ENCODE measurements around the gene MEIS1.

DNA sequence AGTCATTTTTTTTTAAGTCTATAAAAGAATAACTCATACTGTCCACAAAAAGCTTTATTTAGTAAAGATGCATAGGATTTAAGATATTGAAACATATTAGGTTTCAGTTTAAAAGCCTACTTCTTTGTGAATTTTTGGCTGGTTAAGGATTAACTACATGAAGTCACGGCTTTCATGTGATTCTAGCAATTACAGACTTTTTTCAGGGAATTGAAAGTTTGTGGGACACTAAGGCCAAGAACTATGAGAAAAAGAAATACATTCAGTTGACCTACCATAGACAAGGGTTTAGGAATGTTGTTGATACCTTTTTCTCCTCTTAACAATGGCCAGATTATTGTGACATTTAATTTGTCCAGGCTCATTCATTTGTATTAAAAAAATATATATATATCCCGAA is 109.3 kb downstream of the MEIS1 start:
- TF ChIP-seq POLR2AphosphoS5 (IDR thresholded peaks at IDR 0.05), result no peak
- TF ChIP-seq, protein P1, sequence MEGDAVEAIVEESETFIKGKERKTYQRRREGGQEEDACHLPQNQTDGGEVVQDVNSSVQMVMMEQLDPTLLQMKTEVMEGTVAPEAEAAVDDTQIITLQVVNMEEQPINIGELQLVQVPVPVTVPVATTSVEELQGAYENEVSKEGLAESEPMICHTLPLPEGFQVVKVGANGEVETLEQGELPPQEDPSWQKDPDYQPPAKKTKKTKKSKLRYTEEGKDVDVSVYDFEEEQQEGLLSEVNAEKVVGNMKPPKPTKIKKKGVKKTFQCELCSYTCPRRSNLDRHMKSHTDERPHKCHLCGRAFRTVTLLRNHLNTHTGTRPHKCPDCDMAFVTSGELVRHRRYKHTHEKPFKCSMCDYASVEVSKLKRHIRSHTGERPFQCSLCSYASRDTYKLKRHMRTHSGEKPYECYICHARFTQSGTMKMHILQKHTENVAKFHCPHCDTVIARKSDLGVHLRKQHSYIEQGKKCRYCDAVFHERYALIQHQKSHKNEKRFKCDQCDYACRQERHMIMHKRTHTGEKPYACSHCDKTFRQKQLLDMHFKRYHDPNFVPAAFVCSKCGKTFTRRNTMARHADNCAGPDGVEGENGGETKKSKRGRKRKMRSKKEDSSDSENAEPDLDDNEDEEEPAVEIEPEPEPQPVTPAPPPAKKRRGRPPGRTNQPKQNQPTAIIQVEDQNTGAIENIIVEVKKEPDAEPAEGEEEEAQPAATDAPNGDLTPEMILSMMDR (IDR thresholded peaks at IDR 0.05), result no peak
